Purkinje cell (primary cell): ENCODE data around the gene ST14. TPM values are rescaled to one million over a fixed set of nuclear protein-coding genes. Genes with fewer than 3 reads are reported as not detected.

Experiments
- polyA plus RNA-seq: library from polyadenylated mRNA; unstranded; fragments of >200 nt; fragmentation: Nextera tagmentation; gene quantifications from 2 replicates; pipeline ENCODE4 v1.2.1, GENCODE V29; 2014

Gene ST14
- not detected in 2 replicates for polyA plus RNA-seq

DNA sequence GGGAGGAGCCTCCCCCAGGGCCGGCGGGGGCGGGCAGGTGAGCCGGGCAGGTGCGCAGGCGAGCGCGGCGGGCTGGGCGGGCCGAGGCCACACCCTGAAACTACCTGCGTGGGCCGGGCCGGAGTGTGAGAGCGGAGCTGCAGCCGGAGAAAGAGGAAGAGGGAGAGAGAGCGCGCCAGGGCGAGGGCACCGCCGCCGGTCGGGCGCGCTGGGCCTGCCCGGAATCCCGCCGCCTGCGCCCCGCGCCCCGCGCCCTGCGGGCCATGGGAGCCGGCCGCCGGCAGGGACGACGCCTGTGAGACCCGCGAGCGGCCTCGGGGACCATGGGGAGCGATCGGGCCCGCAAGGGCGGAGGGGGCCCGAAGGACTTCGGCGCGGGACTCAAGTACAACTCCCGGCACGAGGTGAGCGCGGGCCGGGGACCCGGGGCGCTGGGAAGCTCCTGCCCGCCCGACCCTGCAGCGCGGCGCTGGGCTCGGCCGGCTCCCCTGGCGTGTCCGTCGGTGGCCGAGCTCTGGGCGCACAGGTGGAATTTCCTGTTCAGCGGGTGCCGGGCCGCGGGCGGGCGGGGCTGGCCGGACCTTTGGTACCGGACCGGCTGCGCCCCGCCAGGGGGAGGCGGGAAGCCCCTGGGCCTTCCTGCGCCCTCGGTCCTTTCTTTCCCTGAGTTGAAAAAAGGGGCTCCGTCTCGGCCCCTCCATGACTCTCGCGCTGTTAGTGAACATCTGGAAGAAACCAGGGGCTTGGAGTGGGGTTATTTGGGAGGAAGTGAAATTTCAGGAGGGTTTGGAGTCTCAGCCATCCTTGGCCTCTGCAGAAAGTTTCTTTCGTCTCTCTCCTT is at the start of gene ST14:
ST14 (plus strand) TSS at position 126 of the 841 bp plus-strand sequence; CDS start at position 324, 198 bp downstream.

Other genes with a start within 250 kb of the ST14 start
- 7.3 and 7.6 TPM in 2 replicates for gene PRDM10, start 156.9 kb upstream of the ST14 start, polyA plus RNA-seq
- 612 and 714 TPM in 2 replicates for gene APLP2, start 89.9 kb upstream of the ST14 start, polyA plus RNA-seq
- 19.1 and 30.0 TPM in 2 replicates for gene ZBTB44, start 155.1 kb downstream of the ST14 start, polyA plus RNA-seq